Esophagus muscularis mucosa (tissue), 4 donors: ENCODE measurements around the gene FMO1. TPM values are rescaled to one million over a fixed set of nuclear protein-coding genes. Genes with fewer than 3 reads are reported as not detected.

Source experiments
- DNase-seq: peaks from one replicate; pipeline ENCODE4 v3.0.0-alpha.2; 2017; ENCODE audit errors: extremely low spot score
- H3K27ac ChIP-seq, 4 donors: fragments of 200-600 bp; sonication (generic); replicated peaks in 1 of 4; 1 replicate in 3 of 4; 2 replicates in 1 of 4; pipeline ENCODE4 v1.5.1; 2016 to 2019; ENCODE audit warnings: mild to moderate bottlenecking in 1 of 4
- H3K27me3 ChIP-seq, 4 donors: fragments of 200-600 bp; sonication (generic); one replicate each; pipeline versions ENCODE4 v1.5.1 to v1.6.0; 2016 to 2019
- H3K36me3 ChIP-seq, 4 donors: fragments of 200-600 bp; sonication (generic); one replicate each; pipeline ENCODE4 v1.5.1; 2016 to 2019
- H3K4me1 ChIP-seq, 4 donors: fragments of 200-600 bp; sonication (generic); one replicate each; pipeline ENCODE4 v1.5.1; 2016 to 2019
- H3K4me3 ChIP-seq, 4 donors: fragments of 200-600 bp; sonication (generic); 1 replicate in 2 of 4; 2 replicates in 2 of 4; pipeline ENCODE4 v1.5.1; 2016 to 2019; ENCODE audit warnings: mild to moderate bottlenecking in 4 of 4, moderate library complexity in 1 of 4
- H3K9me3 ChIP-seq, 4 donors: fragments of 200-600 bp; sonication (generic); 1 replicate in 3 of 4; 2 replicates in 1 of 4; pipeline ENCODE4 v1.5.1; 2016 to 2019
- EP300 ChIP-seq: sonication (generic); formaldehyde crosslinking; IDR thresholded peaks from one replicate; pipeline ENCODE4 v1.6.1; 2017; ENCODE audit warnings: antibody characterized with exemption
- POLR2A ChIP-seq: fragments of 450-650 bp; IDR thresholded peaks from one replicate; pipeline ENCODE4 v1.6.1; 2017; ENCODE audit warnings: antibody characterized with exemption, moderate library complexity, mild to moderate bottlenecking, low read depth
- POLR2AphosphoS5 ChIP-seq, 2 donors: sonication (generic); formaldehyde crosslinking; IDR thresholded peaks; one replicate each; pipeline ENCODE4 v1.6.1; 2017; ENCODE audit warnings: antibody characterized with exemption in 2 of 2
- WGBS: methylation state at CpG from one replicate; pipeline ENCODE4 v1.1.5; 2018; 5-methylcytosine and 5-hydroxymethylcytosine counted together
- intact Hi-C: fragments of 100-400 bp; cut with DNase I; formaldehyde crosslinking; loops from one replicate; pipeline ENCODE4 v1.15.1; 2023
- total RNA-seq, 4 donors: library from RNA; depleted of rRNA; stranded (reverse); fragments of >200 nt; gene quantifications; one replicate each; pipeline versions ENCODE4 v1.1.0 to v1.2.1, GENCODE V29; 2016
- TF ChIP-seq, protein P1 (sequence below), 3 experiments: fragments of 200-600 bp in 2 of 3; fragments of 450-650 bp in 1 of 3; sonication (generic) in 2 of 3; IDR thresholded peaks; one replicate each; pipeline ENCODE4 v1.5.1; 2017 to 2019; ENCODE audit warnings: antibody characterized with exemption in 3 of 3, mild to moderate bottlenecking in 2 of 3, moderate library complexity in 1 of 3

The FMO1 gene
- total RNA-seq, 4 donors from 2014 or later, result 0.34 TPM; not detected in 3

DNA sequence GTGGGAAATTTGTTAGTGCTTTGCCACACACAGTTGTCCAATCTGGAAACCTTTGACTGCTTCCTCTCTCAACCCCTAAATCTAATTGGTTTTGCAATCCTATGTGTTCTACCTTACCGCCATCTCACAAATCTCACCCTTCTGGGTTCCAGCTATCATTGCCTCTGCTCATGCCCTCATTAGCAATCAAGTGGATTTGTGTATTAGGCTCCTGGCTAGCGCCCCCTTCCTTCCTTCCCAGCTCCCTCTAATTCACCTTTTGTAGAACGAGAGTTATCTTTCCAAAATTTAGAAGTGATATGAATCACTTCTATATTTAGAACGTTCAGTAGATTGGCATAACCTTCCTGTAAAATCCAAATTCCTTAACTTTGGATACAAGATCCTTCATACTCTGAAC lies 18.6 kb downstream of the FMO1 start:
- 69% methylated on average over 4 of the region's 4 CpGs for WGBS
- no peaks in the 10 kb centered on the region for H3K4me1 ChIP-seq
- no peaks in the 10 kb centered on the region for H3K9me3 ChIP-seq
- no peak for DNase-seq
- no peak overlapping the region for H3K4me3 ChIP-seq
- no peaks in the 10 kb centered on the region for H3K36me3 ChIP-seq
- TF ChIP-seq POLR2AphosphoS5 (IDR thresholded peaks at IDR 0.05), result no peak
- TF ChIP-seq POLR2A, result no peak
- no peak for TF ChIP-seq EP300
- TF ChIP-seq, protein P1, sequence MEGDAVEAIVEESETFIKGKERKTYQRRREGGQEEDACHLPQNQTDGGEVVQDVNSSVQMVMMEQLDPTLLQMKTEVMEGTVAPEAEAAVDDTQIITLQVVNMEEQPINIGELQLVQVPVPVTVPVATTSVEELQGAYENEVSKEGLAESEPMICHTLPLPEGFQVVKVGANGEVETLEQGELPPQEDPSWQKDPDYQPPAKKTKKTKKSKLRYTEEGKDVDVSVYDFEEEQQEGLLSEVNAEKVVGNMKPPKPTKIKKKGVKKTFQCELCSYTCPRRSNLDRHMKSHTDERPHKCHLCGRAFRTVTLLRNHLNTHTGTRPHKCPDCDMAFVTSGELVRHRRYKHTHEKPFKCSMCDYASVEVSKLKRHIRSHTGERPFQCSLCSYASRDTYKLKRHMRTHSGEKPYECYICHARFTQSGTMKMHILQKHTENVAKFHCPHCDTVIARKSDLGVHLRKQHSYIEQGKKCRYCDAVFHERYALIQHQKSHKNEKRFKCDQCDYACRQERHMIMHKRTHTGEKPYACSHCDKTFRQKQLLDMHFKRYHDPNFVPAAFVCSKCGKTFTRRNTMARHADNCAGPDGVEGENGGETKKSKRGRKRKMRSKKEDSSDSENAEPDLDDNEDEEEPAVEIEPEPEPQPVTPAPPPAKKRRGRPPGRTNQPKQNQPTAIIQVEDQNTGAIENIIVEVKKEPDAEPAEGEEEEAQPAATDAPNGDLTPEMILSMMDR (IDR thresholded peaks at IDR 0.05), result no peak
- H3K27ac ChIP-seq, result no peak overlapping the region
- intact Hi-C loops, result no loop called here
- no peaks in the 10 kb centered on the region for H3K27me3 ChIP-seq

DNA sequence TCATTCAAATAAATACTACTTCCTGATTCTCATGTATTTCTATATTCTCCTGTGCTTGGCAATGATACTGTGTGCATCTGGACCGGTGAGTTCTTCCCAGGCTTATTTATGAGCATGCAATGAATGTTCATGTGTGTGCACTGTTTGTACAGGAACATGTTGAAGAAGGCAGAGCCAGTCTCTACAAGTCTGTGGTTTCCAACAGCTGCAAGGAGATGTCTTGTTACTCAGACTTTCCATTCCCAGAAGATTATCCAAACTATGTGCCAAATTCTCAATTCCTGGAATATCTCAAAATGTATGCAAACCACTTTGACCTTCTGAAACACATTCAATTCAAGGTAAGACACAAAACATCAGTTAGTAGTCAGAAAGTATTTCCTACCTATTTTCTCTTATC lies 19.1 kb downstream of the FMO1 start:
- Histone ChIP-seq H3K27ac (no peak overlapping the region), H3K9me3 (no peaks in the 10 kb centered on the region), H3K4me1 (no peaks in the 10 kb centered on the region), H3K36me3 (no peaks in the 10 kb centered on the region), H3K27me3 (no peaks in the 10 kb centered on the region), H3K4me3 (no peak overlapping the region)
- no peak for DNase-seq
- WGBS, result 50% methylated on average over 1 of the region's 1 CpG
- intact Hi-C loops, result no loop called here
- TF ChIP-seq, protein P1 (IDR thresholded peaks at IDR 0.05), result no peak
- TF ChIP-seq POLR2AphosphoS5 (IDR thresholded peaks at IDR 0.05) (no peak), EP300 (no peak)

DNA sequence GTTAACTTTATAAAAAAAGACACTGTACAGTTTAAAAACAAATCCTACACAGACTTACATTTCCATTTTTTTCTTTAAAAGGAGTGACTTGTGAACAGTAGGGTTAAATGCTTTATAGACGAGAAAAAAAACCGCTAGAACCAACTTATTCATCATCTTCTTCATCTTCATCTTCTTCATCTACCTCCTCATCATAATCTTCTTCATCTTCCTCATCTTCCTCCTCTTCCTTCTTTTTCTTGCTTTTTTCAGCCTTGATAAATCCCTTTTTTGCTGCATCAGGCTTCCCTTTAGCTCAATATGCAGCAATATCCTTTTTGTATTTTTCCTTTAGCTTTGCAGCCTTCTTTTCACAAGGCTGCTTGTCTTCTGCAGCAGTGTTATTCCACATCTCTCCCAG lies 22.5 kb downstream of the FMO1 start:
- DNase-seq, result no peak
- Histone ChIP-seq H3K27me3 (peaks cover 0 to 5% (median 0%) of the 10 kb centered on the region in 4 donors), H3K36me3 (no peaks in the 10 kb centered on the region), H3K4me1 (no peaks in the 10 kb centered on the region), H3K27ac (no peak overlapping the region), H3K9me3 (no peaks in the 10 kb centered on the region), H3K4me3 (no peak overlapping the region)
- intact Hi-C loops, result no loop called here
- TF ChIP-seq POLR2A (no peak), POLR2AphosphoS5 (IDR thresholded peaks at IDR 0.05) (no peak)
- WGBS, result 97% methylated on average over 2 of the region's 2 CpGs

DNA sequence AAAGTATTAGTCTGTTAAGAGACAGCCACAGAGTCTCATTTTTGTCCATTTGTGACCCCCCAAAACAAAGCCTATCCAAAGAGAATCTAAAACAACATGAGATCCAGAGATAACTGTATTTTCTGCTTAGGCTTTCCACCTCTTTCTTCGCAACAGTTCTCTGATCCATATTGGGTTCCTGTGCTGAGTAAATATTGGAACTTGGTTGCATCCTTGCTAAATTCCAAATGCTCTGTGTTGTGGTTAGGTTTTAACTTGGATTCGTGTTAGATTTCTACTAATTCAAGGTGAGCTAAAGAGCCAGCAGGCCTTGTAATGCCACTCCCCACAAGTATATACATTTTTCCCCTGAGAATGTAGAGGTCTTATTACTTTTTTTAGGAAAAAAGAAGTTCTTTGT lies 29.2 kb downstream of the FMO1 start:
- DNase-seq, result no peak
- intact Hi-C loops, result no loop called here
- TF ChIP-seq POLR2AphosphoS5 (IDR thresholded peaks at IDR 0.05), result no peak
- TF ChIP-seq, protein P1 (IDR thresholded peaks at IDR 0.05), result no peak
- TF ChIP-seq EP300, result no peak
- H3K27ac ChIP-seq, result no peak overlapping the region
- peaks cover 0 to 5% (median 0%) of the 10 kb centered on the region in 4 donors for H3K27me3 ChIP-seq
- WGBS, result 84% methylated on average over 2 of the region's 2 CpGs
- H3K4me3 ChIP-seq, result no peak overlapping the region
- H3K9me3 ChIP-seq, result no peaks in the 10 kb centered on the region
- no peaks in the 10 kb centered on the region for H3K4me1 ChIP-seq
- no peaks in the 10 kb centered on the region for H3K36me3 ChIP-seq

DNA sequence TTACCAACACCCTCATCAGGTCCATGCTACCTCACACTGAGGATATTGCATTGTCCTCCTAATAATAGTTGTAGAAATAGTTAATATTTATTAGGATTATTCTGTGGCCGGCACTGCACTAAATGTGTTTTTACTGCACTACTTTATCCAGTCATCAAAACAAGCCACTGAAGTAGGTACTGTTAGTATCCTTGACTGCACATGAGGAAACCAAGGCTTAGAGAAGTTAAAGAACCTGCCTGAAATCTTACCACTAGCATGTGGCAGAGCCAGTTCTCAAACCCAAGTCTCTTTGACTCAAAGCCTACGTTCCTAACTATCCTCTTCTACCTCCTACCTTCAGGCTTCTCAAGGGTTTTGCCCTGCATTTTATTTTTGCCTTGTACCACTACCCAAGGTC lies 30.9 kb downstream of the FMO1 start:
- WGBS, result 89% methylated on average over 2 of the region's 2 CpGs
- H3K4me1 ChIP-seq, result no peaks in the 10 kb centered on the region
- TF ChIP-seq, protein P1 (IDR thresholded peaks at IDR 0.05), result no peak
- TF ChIP-seq EP300 (no peak), POLR2A (no peak), POLR2AphosphoS5 (IDR thresholded peaks at IDR 0.05) (no peak)
- DNase-seq, result peak; percentile 29
- H3K4me3 ChIP-seq, result no peak overlapping the region
- H3K36me3 ChIP-seq, result no peaks in the 10 kb centered on the region
- no peaks in the 10 kb centered on the region for H3K9me3 ChIP-seq
- no peak overlapping the region for H3K27ac ChIP-seq
- peaks cover 0 to 5% (median 0%) of the 10 kb centered on the region in 4 donors for H3K27me3 ChIP-seq
- intact Hi-C loops, result no loop called here
